CD4-positive, alpha-beta T cell (primary cell): ENCODE measurements around the gene PBX1. TPM values are rescaled to one million over a fixed set of nuclear protein-coding genes. Genes with fewer than 3 reads are reported as not detected.

ENCODE experiments used
- ATAC-seq: fragments of 200-7000 bp; cut with Tn5 transposase; one replicate; pipeline ENCODE4 v1.10.0; 2022; ENCODE audit warnings: mild to moderate bottlenecking; ENCODE audit not compliant: poor library complexity
- CTCF ChIA-PET: fragments of 350-600 bp; sonication (Branson Sonifier 250); formaldehyde crosslinking; loops from one replicate; lab custom pipeline; 2021; ENCODE audit warnings: antibody characterized with exemption, inconsistent platforms; lab: Charles Lee
- POLR2A ChIA-PET: fragments of 350-600 bp; sonication (Branson Sonifier 250); formaldehyde crosslinking; loops from one replicate; lab custom pipeline; 2021; ENCODE audit warnings: antibody characterized with exemption, inconsistent platforms; lab: Charles Lee
- DNase-seq, 14 experiments: peaks; one replicate each; pipeline ENCODE4 v3.0.0-alpha.2; 2013 to 2020; ENCODE audit warnings: mixed read lengths in 2 of 14
- H3K27ac ChIP-seq, 2 donors: one replicate each; pipeline versions ENCODE4 v1.5.1 to v1.7.0; 2013; ENCODE audit warnings: low read length in 2 of 2, low read depth in 1 of 2, mild to moderate bottlenecking in 1 of 2
- H3K27me3 ChIP-seq, 2 experiments: 1 replicate in 1 of 2; 2 replicates in 1 of 2; pipeline versions ENCODE4 v1.6.1 to v1.7.0; 2013; ENCODE audit warnings: low read length in 2 of 2, control low read depth in 1 of 2, mild to moderate bottlenecking in 1 of 2, moderate library complexity in 1 of 2; ENCODE audit not compliant: insufficient read depth in 2 of 2, control insufficient read depth in 1 of 2
- H3K36me3 ChIP-seq: one replicate; pipeline ENCODE4 v1.6.1; 2013; ENCODE audit warnings: low read length, control low read depth; ENCODE audit not compliant: insufficient read depth
- H3K4me1 ChIP-seq: one replicate; pipeline ENCODE4 v1.6.1; 2013; ENCODE audit warnings: low read length, control low read depth; ENCODE audit not compliant: insufficient read depth
- H3K4me3 ChIP-seq: one replicate; pipeline ENCODE4 v1.5.1; 2013; ENCODE audit warnings: mild to moderate bottlenecking, low read length, moderate library complexity
- H3K9me3 ChIP-seq, 2 experiments: 1 replicate in 1 of 2; 2 replicates in 1 of 2; pipeline versions ENCODE4 v1.6.1 to v1.7.0; 2013; ENCODE audit warnings: low read length in 2 of 2, mild to moderate bottlenecking in 2 of 2, control low read depth in 1 of 2, moderate library complexity in 1 of 2; ENCODE audit not compliant: control insufficient read depth in 1 of 2, insufficient read depth in 1 of 2
- H3K27ac Mint-ChIP-seq: one replicate; pipeline ENCODE4 v1.8.0; 2020; ENCODE audit warnings: mixed read lengths
- H3K27me3 Mint-ChIP-seq: one replicate; pipeline ENCODE4 v1.8.0; 2021; ENCODE audit warnings: mixed read lengths
- H3K36me3 Mint-ChIP-seq: one replicate; pipeline ENCODE4 v1.8.0; 2021; ENCODE audit warnings: low read depth, mixed read lengths
- H3K4me1 Mint-ChIP-seq: one replicate; pipeline ENCODE4 v1.8.0; 2021; ENCODE audit warnings: low read depth, mixed read lengths
- H3K4me3 Mint-ChIP-seq: one replicate; pipeline ENCODE4 v1.8.0; 2020; ENCODE audit warnings: mild to moderate bottlenecking, mixed read lengths
- H3K9me3 Mint-ChIP-seq: one replicate; pipeline ENCODE4 v1.8.0; 2020; ENCODE audit warnings: mixed read lengths
- intact Hi-C, 2 experiments: fragments of 100-400 bp; cut with DNase I in 1 of 2; cut with micrococcal nuclease in 1 of 2; formaldehyde crosslinking; loops; one replicate each; pipeline versions ENCODE4 v1.15.1 to v1.9.0; 2023 to 2025; cut with DNase I, micrococcal nuclease
- total RNA-seq, 174 experiments: library from RNA in 2 of 174; stranded (reverse) in 2 of 174; gene quantifications; one replicate each; pipeline ENCODE4 v1.2.3 and lab custom pipeline; 2021 to 2026
- TF ChIP-seq, protein P1 (sequence below): fragments of 200-600 bp; IDR thresholded peaks from one replicate; pipeline ENCODE4 v1.8.0; 2022; ENCODE audit warnings: antibody characterized with exemption, mild to moderate bottlenecking

The PBX1 gene
- total RNA-seq, 2 experiments from 2014 or later: 0.64 to 0.96 TPM

DNA sequence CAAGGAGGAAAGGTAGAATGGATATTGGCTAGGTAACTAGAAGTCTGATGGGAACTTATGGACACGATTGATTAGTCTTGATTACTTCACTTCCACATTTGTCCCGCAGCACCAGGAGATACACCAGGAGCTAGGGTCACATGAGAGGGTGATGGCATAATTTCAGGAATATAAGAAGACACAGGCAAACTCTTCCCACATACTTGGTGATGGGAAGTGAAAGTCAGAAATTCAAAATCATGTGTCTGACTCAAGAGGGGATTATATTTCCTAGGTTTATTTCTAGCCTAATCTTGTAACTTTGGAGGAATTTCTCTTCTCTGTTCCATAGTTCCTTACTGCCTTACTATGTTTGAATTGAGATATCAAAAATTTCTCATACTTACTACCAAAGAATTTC is 185.0 kb downstream of the PBX1 start:
- ChIA-PET POLR2A (no interaction called here), CTCF (no interaction called here)
- no peak overlapping the region for H3K4me3 Mint-ChIP-seq
- Histone ChIP-seq H3K9me3 (no peaks in the 10 kb centered on the region), H3K27ac (no peak overlapping the region), H3K36me3 (no peaks in the 10 kb centered on the region), H3K4me1 (no peaks in the 10 kb centered on the region), H3K27me3 (no peaks in the 10 kb centered on the region), H3K4me3 (no peak overlapping the region)
- DNase-seq: no peak
- H3K27me3 Mint-ChIP-seq: peaks cover 5% of the 10 kb centered on the region
- intact Hi-C loops: no loop called here
- no peak for ATAC-seq
- no peaks in the 10 kb centered on the region for H3K9me3 Mint-ChIP-seq
- no peaks in the 10 kb centered on the region for H3K36me3 Mint-ChIP-seq
- H3K4me1 Mint-ChIP-seq: no peaks in the 10 kb centered on the region
- no peak overlapping the region for H3K27ac Mint-ChIP-seq
- TF ChIP-seq, protein P1, sequence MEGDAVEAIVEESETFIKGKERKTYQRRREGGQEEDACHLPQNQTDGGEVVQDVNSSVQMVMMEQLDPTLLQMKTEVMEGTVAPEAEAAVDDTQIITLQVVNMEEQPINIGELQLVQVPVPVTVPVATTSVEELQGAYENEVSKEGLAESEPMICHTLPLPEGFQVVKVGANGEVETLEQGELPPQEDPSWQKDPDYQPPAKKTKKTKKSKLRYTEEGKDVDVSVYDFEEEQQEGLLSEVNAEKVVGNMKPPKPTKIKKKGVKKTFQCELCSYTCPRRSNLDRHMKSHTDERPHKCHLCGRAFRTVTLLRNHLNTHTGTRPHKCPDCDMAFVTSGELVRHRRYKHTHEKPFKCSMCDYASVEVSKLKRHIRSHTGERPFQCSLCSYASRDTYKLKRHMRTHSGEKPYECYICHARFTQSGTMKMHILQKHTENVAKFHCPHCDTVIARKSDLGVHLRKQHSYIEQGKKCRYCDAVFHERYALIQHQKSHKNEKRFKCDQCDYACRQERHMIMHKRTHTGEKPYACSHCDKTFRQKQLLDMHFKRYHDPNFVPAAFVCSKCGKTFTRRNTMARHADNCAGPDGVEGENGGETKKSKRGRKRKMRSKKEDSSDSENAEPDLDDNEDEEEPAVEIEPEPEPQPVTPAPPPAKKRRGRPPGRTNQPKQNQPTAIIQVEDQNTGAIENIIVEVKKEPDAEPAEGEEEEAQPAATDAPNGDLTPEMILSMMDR: no peak

DNA sequence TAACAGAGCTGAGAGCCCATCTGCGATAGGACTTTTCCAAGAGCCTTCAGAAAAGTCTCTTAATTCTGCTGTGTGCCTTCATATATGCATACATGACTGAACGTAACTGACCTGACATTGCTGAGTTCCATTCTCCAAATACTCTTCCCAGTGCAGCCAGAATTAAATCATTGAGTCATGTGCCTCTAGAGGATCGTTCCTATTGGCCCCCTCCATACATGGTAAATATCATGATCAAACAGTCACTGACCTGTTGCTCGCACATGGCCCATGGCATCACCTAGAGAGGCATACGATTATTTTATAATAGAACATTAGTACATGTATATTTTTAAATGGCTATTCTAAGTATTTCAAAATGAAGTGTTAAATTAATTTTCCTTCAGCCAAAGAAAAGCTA is 186.8 kb downstream of the PBX1 start:
- Histone ChIP-seq H3K27me3 (no peaks in the 10 kb centered on the region), H3K9me3 (no peaks in the 10 kb centered on the region), H3K36me3 (no peaks in the 10 kb centered on the region), H3K4me1 (no peaks in the 10 kb centered on the region), H3K4me3 (no peak overlapping the region), H3K27ac (no peak overlapping the region)
- intact Hi-C loops: no loop called here
- Mint-ChIP-seq H3K36me3 (no peaks in the 10 kb centered on the region), H3K4me1 (no peaks in the 10 kb centered on the region), H3K27ac (no peak overlapping the region), H3K27me3 (peaks cover 5% of the 10 kb centered on the region), H3K9me3 (no peaks in the 10 kb centered on the region), H3K4me3 (no peak overlapping the region)
- ChIA-PET CTCF (no interaction called here), POLR2A (interaction anchor here (0.8 kb wide), 1 partner anchor 24 kb away, joined by 3 read pairs; no protein-coding TSS in a partner anchor)
- TF ChIP-seq, protein P1: no peak
- ATAC-seq: no peak
- DNase-seq: no peak

DNA sequence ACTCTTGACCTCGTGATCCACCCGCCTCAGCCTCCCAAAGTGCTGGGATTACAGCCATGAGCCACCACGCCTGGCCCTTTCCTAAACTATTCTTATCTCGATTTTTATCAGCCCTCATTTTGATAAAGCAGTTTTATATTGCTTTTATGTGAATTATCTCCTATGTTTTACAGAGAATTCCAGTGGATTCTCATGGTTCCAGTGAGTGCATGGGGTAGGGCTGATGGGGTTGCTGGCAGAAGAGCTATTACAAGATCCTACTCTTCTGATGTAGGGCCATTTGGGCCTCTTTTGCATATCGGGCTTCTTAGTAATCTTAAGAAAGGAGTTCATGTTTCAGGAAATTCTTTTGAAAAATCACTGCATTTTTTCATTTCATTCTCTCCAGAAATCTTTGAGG is 187.6 kb downstream of the PBX1 start:
- no peak overlapping the region for H3K27ac Mint-ChIP-seq
- CTCF ChIA-PET: no interaction called here
- intact Hi-C loops: no loop called here
- POLR2A ChIA-PET: interaction anchor here (0.8 kb wide), 1 partner anchor 23 kb away, joined by 3 read pairs; no protein-coding TSS in a partner anchor
- Histone ChIP-seq H3K27ac (no peak overlapping the region), H3K36me3 (no peaks in the 10 kb centered on the region), H3K27me3 (no peaks in the 10 kb centered on the region), H3K4me3 (no peak overlapping the region), H3K9me3 (no peaks in the 10 kb centered on the region), H3K4me1 (no peaks in the 10 kb centered on the region)
- no peak overlapping the region for H3K4me3 Mint-ChIP-seq
- peaks cover 5% of the 10 kb centered on the region for H3K27me3 Mint-ChIP-seq
- TF ChIP-seq, protein P1: no peak
- H3K36me3 Mint-ChIP-seq: no peaks in the 10 kb centered on the region
- ATAC-seq (no peak), DNase-seq (no peak)
- H3K9me3 Mint-ChIP-seq: no peaks in the 10 kb centered on the region
- no peaks in the 10 kb centered on the region for H3K4me1 Mint-ChIP-seq
